SHP77 (cell line): ENCODE measurements around the gene SLC25A39.

ENCODE experiments used
- DNase-seq, 2 experiments: peaks; one replicate each; lab custom pipeline; 2025; lab: John Stamatoyannopoulos, UW

SLC25A39 gene

GRCh38 chr17:44279346-44279665, 45.3 kb downstream of the SLC25A39 start:
- no peak for DNase-seq

GRCh38 chr17:44277976-44278375, 46.6 kb downstream of the SLC25A39 start:
- DNase-seq: no peak

GRCh38 chr17:44273607-44274006, 51.0 kb downstream of the SLC25A39 start:
- no peak for DNase-seq

GRCh38 chr17:44272954-44273353, 51.7 kb downstream of the SLC25A39 start:
- no peak for DNase-seq

- DNase-seq: no peak
These were observed 52.2 kb downstream of the SLC25A39 start for GRCh38 chr17:44272321-44272951.
